Skeletal muscle tissue (tissue), 4 donors: Measurements from ENCODE around the gene STK38L. TPM values are rescaled to one million over a fixed set of nuclear protein-coding genes. Genes with fewer than 3 reads are reported as not detected.
A peak's percentile ranks its signal among the peaks of the same experiment; 100 is the strongest.

Source experiments
- H3K27ac ChIP-seq: one replicate; pipeline ENCODE4 v1.7.0; 2013; ENCODE audit warnings: mild to moderate bottlenecking, low read depth, low read length, inconsistent platforms
- H3K27me3 ChIP-seq, 3 donors: one replicate each; pipeline ENCODE4 v1.7.0; 2013; ENCODE audit warnings: low read length in 3 of 3; ENCODE audit not compliant: control insufficient read depth in 3 of 3, insufficient read depth in 3 of 3
- H3K36me3 ChIP-seq, 3 donors: one replicate each; pipeline ENCODE4 v1.7.0; 2013; ENCODE audit warnings: low read length in 3 of 3; ENCODE audit not compliant: control insufficient read depth in 3 of 3, insufficient read depth in 3 of 3
- H3K4me1 ChIP-seq, 3 donors: one replicate each; pipeline ENCODE4 v1.7.0; 2013; ENCODE audit warnings: low read length in 3 of 3, mild to moderate bottlenecking in 3 of 3; ENCODE audit not compliant: control insufficient read depth in 3 of 3, insufficient read depth in 3 of 3
- H3K4me3 ChIP-seq, 3 donors: one replicate each; pipeline ENCODE4 v1.7.0; 2013; ENCODE audit warnings: low read length in 3 of 3
- H3K9ac ChIP-seq, 3 donors: one replicate each; pipeline ENCODE4 v1.7.0; 2013; ENCODE audit warnings: low read length in 3 of 3, mild to moderate bottlenecking in 3 of 3, moderate library complexity in 2 of 3, low read depth in 1 of 3
- H3K9me3 ChIP-seq, 3 donors: one replicate each; pipeline ENCODE4 v1.7.0; 2013; ENCODE audit warnings: low read length in 3 of 3; ENCODE audit not compliant: control insufficient read depth in 3 of 3
- total RNA-seq: library from RNA; depleted of rRNA; stranded (reverse); fragments of >200 nt; gene quantifications from one replicate; pipeline ENCODE4 v1.2.3, GENCODE V29; 2014
- donor health status: Osteomylitis.

STK38L gene
- total RNA-seq, 1 donor from 2014 or later = 17.2 TPM

GRCh38 chr12:27274706-27275105, 30.6 kb downstream of the STK38L start:
- Histone ChIP-seq H3K27ac (no peak overlapping the region), H3K9ac (no peak overlapping the region), H3K36me3 (no peaks in the 10 kb centered on the region), H3K9me3 (no peaks in the 10 kb centered on the region), H3K27me3 (no peaks in the 10 kb centered on the region), H3K4me1 (peaks cover 17 to 33% (median 19%) of the 10 kb centered on the region in 3 donors), H3K4me3 (no peak overlapping the region)

GRCh38 chr12:27276275-27276674, 32.2 kb downstream of the STK38L start:
- no peaks in the 10 kb centered on the region for H3K27me3 ChIP-seq
- H3K36me3 ChIP-seq = no peaks in the 10 kb centered on the region
- no peak overlapping the region for H3K4me3 ChIP-seq
- peaks cover 19 to 33% (median 20%) of the 10 kb centered on the region in 3 donors for H3K4me1 ChIP-seq
- H3K9ac ChIP-seq = no peak overlapping the region
- no peak overlapping the region for H3K27ac ChIP-seq
- no peaks in the 10 kb centered on the region for H3K9me3 ChIP-seq

GRCh38 chr12:27277846-27278260, 33.8 kb downstream of the STK38L start:
- peak overlapping the region in 1 of 3 donors; percentile 19 for H3K4me3 ChIP-seq
- peaks cover 8 to 19% (median 15%) of the 10 kb centered on the region in 3 donors for H3K4me1 ChIP-seq
- H3K9me3 ChIP-seq = no peaks in the 10 kb centered on the region
- H3K27me3 ChIP-seq = no peaks in the 10 kb centered on the region
- H3K9ac ChIP-seq = no peak overlapping the region
- peak overlapping the region; percentile 61 for H3K27ac ChIP-seq
- H3K36me3 ChIP-seq = no peaks in the 10 kb centered on the region

- Histone ChIP-seq H3K9ac (no peak overlapping the region), H3K27ac (no peak overlapping the region), H3K4me3 (no peak overlapping the region), H3K27me3 (no peaks in the 10 kb centered on the region), H3K36me3 (no peaks in the 10 kb centered on the region), H3K4me1 (peaks cover 8 to 14% (median 10%) of the 10 kb centered on the region in 3 donors), H3K9me3 (no peaks in the 10 kb centered on the region)
These were observed 35.7 kb downstream of the STK38L start for GRCh38 chr12:27279826-27280225.

GRCh38 chr12:27280412-27280811, 36.3 kb downstream of the STK38L start:
- Histone ChIP-seq H3K9ac (no peak overlapping the region), H3K4me3 (no peak overlapping the region), H3K27me3 (no peaks in the 10 kb centered on the region), H3K27ac (no peak overlapping the region), H3K36me3 (no peaks in the 10 kb centered on the region), H3K4me1 (peaks cover 9 to 15% (median 10%) of the 10 kb centered on the region in 3 donors), H3K9me3 (no peaks in the 10 kb centered on the region)

GRCh38 chr12:27282754-27283153, 38.7 kb downstream of the STK38L start:
- H3K36me3 ChIP-seq = no peaks in the 10 kb centered on the region
- no peaks in the 10 kb centered on the region for H3K27me3 ChIP-seq
- no peaks in the 10 kb centered on the region for H3K9me3 ChIP-seq
- H3K4me1 ChIP-seq = peaks cover 7 to 12% (median 9%) of the 10 kb centered on the region in 3 donors
- H3K27ac ChIP-seq = no peak overlapping the region
- no peak overlapping the region for H3K9ac ChIP-seq
- no peak overlapping the region for H3K4me3 ChIP-seq

GRCh38 chr12:27284021-27284420, 39.9 kb downstream of the STK38L start:
- Histone ChIP-seq H3K9me3 (no peaks in the 10 kb centered on the region), H3K27ac (peak overlapping the region; percentile 1), H3K4me1 (peaks cover 2 to 5% (median 3%) of the 10 kb centered on the region in 3 donors)

GRCh38 chr12:27284751-27285150, 40.7 kb downstream of the STK38L start:
- Histone ChIP-seq H3K27ac (peak overlapping the region; percentile 1), H3K27me3 (no peaks in the 10 kb centered on the region), H3K4me1 (peaks cover 2 to 5% (median 3%) of the 10 kb centered on the region in 3 donors), H3K9me3 (no peaks in the 10 kb centered on the region), H3K4me3 (no peak overlapping the region), H3K36me3 (no peaks in the 10 kb centered on the region), H3K9ac (no peak overlapping the region)

More at GRCh38 chr12:27284021-27284420, 39.9 kb downstream of the STK38L start:
- Histone ChIP-seq H3K9ac (no peak overlapping the region), H3K27me3 (no peaks in the 10 kb centered on the region), H3K36me3 (no peaks in the 10 kb centered on the region), H3K4me3 (no peak overlapping the region)

GRCh38 chr12:27285403-27285802, 41.3 kb downstream of the STK38L start:
- H3K9ac ChIP-seq = no peak overlapping the region
- H3K4me1 ChIP-seq = peaks cover 1 to 5% (median 2%) of the 10 kb centered on the region in 3 donors

GRCh38 chr12:27289414-27289813, 45.3 kb downstream of the STK38L start:
- no peak overlapping the region for H3K4me3 ChIP-seq
- no peaks in the 10 kb centered on the region for H3K36me3 ChIP-seq
- H3K9ac ChIP-seq = no peak overlapping the region
- H3K27ac ChIP-seq = no peak overlapping the region
- no peaks in the 10 kb centered on the region for H3K9me3 ChIP-seq
- H3K27me3 ChIP-seq = no peaks in the 10 kb centered on the region
- H3K4me1 ChIP-seq = peaks cover 0 to 7% (median 5%) of the 10 kb centered on the region in 3 donors

More at GRCh38 chr12:27285403-27285802, 41.3 kb downstream of the STK38L start:
- Histone ChIP-seq H3K27ac (peak overlapping the region; percentile 14), H3K4me3 (peak overlapping the region in 1 of 3 donors; percentile 24), H3K27me3 (no peaks in the 10 kb centered on the region), H3K9me3 (no peaks in the 10 kb centered on the region), H3K36me3 (no peaks in the 10 kb centered on the region)
